CD4-positive, alpha-beta T cell treated with Interleukin-12 subunit alpha and Interleukin-12 subunit beta, for 1 hour (primary cell): ENCODE measurements around the gene USP3.

ENCODE experiments used
- DNase-seq: peaks from one replicate; pipeline ENCODE4 v3.0.0-alpha.2; 2020

USP3 gene

GRCh38 chr15:63504247-63504978 is at the start of gene USP3:
Gene USP3 (plus strand): TSS chr15:63504593. CDS start chr15:63504740, 147 bp downstream.
- DNase-seq = peak; percentile 96

GRCh38 chr15:63456258-63456657 is 48.1 kb upstream of the USP3 start:
- no peak for DNase-seq

GRCh38 chr15:63457379-63457778 is 47.0 kb upstream of the USP3 start:
- DNase-seq = no peak

GRCh38 chr15:63458026-63458425 is 46.4 kb upstream of the USP3 start:
- DNase-seq = no peak

DNA sequence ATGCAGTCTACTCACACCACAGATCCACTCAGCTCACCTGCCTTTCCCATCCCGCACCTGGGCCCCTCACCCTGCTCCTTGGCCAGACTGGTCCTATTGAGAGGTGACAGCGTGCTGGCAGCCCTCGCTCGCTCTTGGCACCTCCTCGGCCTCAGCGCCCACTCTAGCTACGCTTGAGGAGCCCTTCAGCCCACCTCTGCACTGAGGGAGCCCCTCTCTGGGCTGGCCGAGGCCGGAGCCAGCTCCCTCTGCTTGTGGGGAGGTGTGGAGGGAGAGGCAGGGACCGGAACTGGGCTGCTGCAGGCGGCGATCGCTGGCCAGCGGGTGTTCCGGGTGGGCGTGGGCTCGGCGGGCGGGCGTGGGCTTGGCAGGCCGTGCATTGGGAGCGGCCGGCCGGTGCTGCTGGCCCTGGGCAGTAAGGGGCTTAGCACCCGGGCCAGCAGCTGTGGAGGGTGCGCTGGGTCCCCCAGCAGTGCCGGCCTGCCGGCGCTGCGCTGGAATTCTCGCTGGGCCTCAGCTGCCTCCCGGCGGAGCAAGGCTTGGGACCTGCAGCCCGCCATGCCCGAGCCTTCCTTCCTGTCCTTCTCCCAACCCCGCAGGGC is 45.5 kb upstream of the USP3 start:
- no peak for DNase-seq

DNA sequence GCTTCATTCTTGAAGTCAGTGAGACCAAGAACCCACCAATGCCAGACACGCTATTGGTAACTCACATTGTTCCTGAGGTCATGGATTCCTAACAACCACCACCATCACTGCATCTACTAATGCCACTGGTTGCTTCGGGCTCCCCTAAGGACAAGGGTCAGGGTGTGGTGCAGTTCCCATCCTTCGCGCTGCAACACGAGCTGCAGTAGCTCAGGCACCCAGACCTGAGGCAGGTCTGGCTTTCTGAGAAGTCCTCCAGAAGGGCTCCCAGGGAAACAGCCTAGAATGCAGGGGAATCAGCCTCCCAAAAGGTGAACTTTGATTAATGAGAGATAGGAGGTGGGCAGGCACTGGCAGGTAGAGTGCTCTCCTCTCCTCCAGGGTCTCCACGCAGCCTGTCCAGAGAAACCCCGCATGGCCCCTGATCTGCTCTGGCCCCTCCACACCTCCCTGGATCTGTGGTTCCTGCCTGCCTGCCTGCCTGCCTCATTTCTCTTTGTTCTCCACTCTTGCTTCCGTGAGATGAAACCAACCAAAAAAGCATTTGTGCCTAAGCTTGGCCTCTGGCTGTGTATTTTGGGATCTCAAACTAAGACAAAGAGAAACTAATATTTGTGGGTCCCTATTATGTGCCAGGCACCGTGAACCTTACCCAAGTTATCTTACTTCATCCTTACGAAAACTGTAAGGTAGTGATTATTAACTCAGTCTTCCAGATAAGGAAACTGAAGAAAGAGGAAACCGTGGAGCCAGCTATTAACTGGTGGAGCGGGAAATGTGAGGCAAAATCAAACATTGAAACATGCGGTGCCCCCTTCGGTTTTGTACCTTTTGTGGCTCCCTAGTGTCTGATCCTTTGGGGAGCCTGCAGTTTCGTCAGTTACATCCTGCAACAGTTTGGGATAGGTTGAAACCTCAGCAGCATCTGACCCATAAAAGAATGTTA is 43.9 kb upstream of the USP3 start:
- DNase-seq = no peak

DNA sequence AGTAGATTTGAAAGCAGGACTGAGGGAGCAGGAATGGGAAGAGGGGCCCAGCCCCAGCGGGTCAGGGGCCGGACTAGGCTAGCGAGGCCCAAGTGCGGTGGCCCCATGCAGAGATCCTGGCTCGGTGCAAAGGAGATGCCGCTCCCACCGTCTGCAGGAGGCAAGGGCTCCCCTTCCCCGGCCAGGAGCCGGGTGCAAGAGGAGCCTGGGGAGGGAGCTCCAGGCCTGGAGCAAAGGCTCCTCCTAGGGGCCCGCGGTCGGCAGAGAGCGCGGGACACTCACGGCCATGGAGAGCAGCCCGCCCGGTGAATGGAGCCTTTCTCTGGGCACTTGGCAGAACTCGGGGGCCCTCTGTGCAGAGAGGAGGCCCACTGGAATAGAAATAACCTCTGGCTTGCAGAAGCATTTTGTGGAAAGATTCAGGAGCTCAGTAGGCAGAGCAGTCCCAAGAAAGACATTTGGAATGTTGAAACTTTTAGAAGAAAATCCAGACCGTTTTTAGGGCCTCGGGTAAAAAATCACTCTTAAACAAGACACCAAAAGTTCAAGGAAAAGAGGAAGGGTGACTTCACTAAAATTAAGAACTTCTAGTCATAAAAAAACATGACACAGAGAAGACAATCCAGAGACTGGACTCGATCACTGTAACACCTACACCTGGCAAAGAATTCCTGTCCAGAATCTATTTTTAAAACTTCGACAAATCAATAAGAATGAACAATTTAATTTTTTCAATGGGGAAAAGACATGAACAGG is 43.0 kb upstream of the USP3 start:
- no peak for DNase-seq

GRCh38 chr15:63462088-63462487 is 42.3 kb upstream of the USP3 start:
- no peak for DNase-seq

GRCh38 chr15:63463036-63463435 is 41.4 kb upstream of the USP3 start:
- DNase-seq = no peak

GRCh38 chr15:63463793-63464192 is 40.6 kb upstream of the USP3 start:
- no peak for DNase-seq

- no peak for DNase-seq
These were observed 39.3 kb upstream of the USP3 start for GRCh38 chr15:63465104-63465503.

DNA sequence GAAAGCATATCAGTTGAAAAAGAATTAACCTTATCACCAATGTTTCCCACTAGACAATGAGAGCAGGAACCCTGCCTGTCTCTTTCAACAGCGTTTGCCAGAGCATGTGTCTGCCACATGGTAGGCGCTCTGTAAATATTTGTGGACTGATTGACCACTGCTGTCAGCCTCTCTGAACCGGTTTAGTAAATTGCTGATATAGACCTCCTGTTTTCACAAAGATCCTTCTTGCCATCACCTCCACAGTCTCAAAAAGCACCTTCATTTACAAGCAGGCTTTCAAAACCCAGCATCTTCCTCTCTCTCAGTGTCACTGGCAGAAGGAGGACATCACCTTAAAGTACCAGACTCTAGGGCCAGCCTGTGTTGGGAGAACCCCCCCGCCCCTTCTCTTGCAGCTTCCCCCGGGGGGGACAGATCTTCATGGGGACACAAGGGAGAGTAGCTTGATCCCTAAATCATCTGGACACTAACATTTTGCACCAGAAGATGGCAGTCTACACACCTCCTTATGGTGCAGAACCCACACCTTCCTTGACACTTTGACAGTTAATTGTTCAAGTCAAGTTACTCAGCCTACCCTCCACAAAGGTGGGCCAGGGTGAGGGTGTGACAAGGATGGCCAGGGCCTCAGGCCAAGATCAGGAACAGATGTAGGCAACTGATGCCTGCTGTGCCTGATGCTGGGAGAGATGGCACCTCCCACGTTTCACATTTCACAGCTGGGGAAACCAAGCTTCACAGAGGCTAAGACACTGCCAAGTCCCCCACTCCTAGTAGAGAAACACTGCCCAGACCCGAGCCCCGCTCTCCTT is 37.8 kb upstream of the USP3 start:
- peak; percentile 83 for DNase-seq

- peak; percentile 28 for DNase-seq
These were observed 35.2 kb upstream of the USP3 start for GRCh38 chr15:63469190-63469589.

- DNase-seq = no peak
These were observed 34.4 kb upstream of the USP3 start for GRCh38 chr15:63469984-63470383.

- DNase-seq = peak; percentile 40
These were observed 31.2 kb upstream of the USP3 start for GRCh38 chr15:63473007-63473748.

- no peak for DNase-seq
These were observed 30.7 kb upstream of the USP3 start for GRCh38 chr15:63473749-63473998.

DNA sequence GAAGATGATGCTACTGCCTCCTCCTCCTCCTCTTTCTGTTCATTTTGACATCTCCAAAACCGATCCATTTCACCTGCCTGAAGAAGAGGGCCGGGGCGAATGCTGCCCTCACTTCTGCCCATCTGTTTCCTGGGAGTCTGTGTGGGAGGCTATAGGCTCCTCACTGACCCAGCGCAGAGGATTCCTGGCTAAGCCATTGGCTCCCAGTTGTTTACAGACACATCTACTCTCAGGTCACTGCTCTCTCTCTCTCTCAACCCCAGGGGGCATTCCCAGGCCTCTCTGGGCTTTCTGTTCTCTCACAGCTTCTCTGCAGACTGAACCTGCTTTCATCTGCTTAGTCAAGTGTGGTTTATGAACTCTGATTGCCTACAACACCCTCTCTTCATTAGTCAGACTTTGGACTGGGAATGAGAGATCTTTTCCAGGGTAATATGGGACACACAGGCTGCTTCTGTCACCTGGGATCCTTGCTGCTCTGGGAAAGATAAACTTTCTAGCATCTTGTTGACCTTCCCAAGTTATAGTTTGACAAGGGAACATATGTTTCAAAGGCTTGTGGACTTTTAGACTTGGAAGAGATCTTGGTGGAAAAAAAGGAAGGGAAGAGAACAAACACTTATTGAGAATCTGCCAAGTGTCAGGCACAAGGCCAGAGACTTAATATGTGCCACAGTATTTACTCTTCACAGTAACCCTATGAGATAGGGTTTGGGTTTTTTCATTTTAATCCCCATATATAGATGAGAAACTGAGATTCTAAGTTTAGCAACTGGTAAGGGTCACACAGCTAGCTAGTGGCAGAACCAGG is 30.2 kb upstream of the USP3 start:
- DNase-seq = peak; percentile 69

- DNase-seq = peak; percentile 23
These were observed 29.5 kb upstream of the USP3 start for GRCh38 chr15:63474810-63475316.

DNA sequence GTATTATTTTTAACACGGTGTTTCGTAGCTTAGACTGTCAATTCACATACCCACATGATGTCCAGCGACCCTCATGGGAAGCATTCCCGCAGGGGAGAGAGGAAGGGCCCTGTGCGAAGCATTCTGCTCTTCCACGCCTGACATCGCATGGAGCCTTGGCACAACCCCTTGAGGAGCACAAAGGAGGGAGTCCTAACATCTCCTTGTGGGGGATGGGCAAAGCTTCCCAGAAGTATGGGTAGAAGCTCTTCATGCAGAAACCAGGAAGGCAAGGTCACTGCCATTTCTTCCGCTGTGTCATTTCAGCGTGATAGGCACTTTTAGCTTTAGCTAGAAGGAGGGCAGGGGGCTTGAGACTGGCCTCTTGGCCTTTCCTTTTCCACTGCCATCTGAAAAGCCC is 28.7 kb upstream of the USP3 start:
- no peak for DNase-seq

- DNase-seq = no peak
These were observed 28.2 kb upstream of the USP3 start for GRCh38 chr15:63476229-63476632.
